DMS79 (cell line): ENCODE measurements around the gene EMCN.
"Not testable (repeated sequence)": the region's sequence is repeated elsewhere in the genome, so short reads cannot be mapped to it uniquely, and the experiment has no call there.

Experiments used
- DNase-seq: peaks from one replicate; lab custom pipeline; 2025; lab: John Stamatoyannopoulos, UW

The EMCN gene

GRCh38 chr4:100517864-100518341 is at the start of gene EMCN:
Gene EMCN, minus strand, starts transcription at chr4:100518022. Its CDS starts 108 bp downstream, at chr4:100517914.
- no peak for DNase-seq

- no peak for DNase-seq
Observed at GRCh38 chr4:100566396-100566795, 48.6 kb upstream of the EMCN start.

- DNase-seq = no peak
Observed at GRCh38 chr4:100557306-100557705, 39.5 kb upstream of the EMCN start.

- DNase-seq = no peak
Observed at GRCh38 chr4:100555611-100556337, 38.0 kb upstream of the EMCN start.

- no peak for DNase-seq
Observed at GRCh38 chr4:100548200-100548560, 30.4 kb upstream of the EMCN start.

- no peak for DNase-seq
Observed at GRCh38 chr4:100547541-100548199, 29.8 kb upstream of the EMCN start.

GRCh38 chr4:100545427-100545826 is 27.6 kb upstream of the EMCN start:
- DNase-seq = no peak

GRCh38 chr4:100540131-100540530 is 22.3 kb upstream of the EMCN start:
- no peak for DNase-seq

GRCh38 chr4:100539706-100540105 is 21.9 kb upstream of the EMCN start:
- DNase-seq = no peak

GRCh38 chr4:100533741-100534140 is 15.9 kb upstream of the EMCN start:
- DNase-seq = no peak

GRCh38 chr4:100530161-100530560 is 12.3 kb upstream of the EMCN start:
- DNase-seq = not testable (repeated sequence)

- no peak for DNase-seq
Observed at GRCh38 chr4:100525686-100526085, 7.9 kb upstream of the EMCN start.

- no peak for DNase-seq
Observed at GRCh38 chr4:100519205-100519604, 1.4 kb upstream of the EMCN start.

- no peak for DNase-seq
Observed at GRCh38 chr4:100516225-100516624, 1.6 kb downstream of the EMCN start.

GRCh38 chr4:100511896-100512295 is 5.9 kb downstream of the EMCN start:
- DNase-seq = no peak

- DNase-seq = no peak
Observed at GRCh38 chr4:100510551-100510950, 7.3 kb downstream of the EMCN start.

- no peak for DNase-seq
Observed at GRCh38 chr4:100509386-100509785, 8.4 kb downstream of the EMCN start.

- DNase-seq = no peak
Observed at GRCh38 chr4:100508691-100509090, 9.1 kb downstream of the EMCN start.

GRCh38 chr4:100504086-100504874 is 13.5 kb downstream of the EMCN start:
- DNase-seq = no peak

- DNase-seq = no peak
Observed at GRCh38 chr4:100497791-100498190, 20.0 kb downstream of the EMCN start.

GRCh38 chr4:100495074-100495473 is 22.7 kb downstream of the EMCN start:
- DNase-seq = no peak

- no peak for DNase-seq
Observed at GRCh38 chr4:100494166-100494565, 23.7 kb downstream of the EMCN start.

- DNase-seq = no peak
Observed at GRCh38 chr4:100493756-100494155, 24.1 kb downstream of the EMCN start.
